Measurements from ENCODE around the gene EFCAB8. TPM values are rescaled to one million over a fixed set of nuclear protein-coding genes. Genes with fewer than 3 reads are reported as not detected.

The EFCAB8 gene
- total RNA-seq, 1 donor, result 1.3 TPM

DNA sequence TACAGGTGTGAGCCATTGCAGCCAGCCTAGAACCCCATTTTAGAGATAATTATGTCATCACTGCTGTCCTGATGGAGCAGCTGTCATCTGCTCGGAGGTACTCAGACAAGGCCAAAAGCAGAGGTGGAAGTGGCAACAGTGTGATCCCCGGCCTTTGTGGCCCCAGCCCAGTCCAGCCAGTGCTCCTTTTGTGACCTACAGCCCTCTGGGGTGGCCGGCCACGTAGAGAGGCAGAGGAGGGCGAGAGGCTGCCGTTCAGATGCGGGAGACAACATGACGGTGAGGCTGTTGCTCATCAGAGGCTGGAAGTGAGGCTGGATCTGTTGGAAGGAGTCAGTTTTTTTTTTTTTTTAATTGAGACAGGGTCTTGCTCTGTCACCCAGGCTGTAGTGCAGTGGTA is 32.8 kb downstream of the EFCAB8 start:
- TF ChIP-seq, protein P1, sequence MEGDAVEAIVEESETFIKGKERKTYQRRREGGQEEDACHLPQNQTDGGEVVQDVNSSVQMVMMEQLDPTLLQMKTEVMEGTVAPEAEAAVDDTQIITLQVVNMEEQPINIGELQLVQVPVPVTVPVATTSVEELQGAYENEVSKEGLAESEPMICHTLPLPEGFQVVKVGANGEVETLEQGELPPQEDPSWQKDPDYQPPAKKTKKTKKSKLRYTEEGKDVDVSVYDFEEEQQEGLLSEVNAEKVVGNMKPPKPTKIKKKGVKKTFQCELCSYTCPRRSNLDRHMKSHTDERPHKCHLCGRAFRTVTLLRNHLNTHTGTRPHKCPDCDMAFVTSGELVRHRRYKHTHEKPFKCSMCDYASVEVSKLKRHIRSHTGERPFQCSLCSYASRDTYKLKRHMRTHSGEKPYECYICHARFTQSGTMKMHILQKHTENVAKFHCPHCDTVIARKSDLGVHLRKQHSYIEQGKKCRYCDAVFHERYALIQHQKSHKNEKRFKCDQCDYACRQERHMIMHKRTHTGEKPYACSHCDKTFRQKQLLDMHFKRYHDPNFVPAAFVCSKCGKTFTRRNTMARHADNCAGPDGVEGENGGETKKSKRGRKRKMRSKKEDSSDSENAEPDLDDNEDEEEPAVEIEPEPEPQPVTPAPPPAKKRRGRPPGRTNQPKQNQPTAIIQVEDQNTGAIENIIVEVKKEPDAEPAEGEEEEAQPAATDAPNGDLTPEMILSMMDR (IDR thresholded peaks at IDR 0.05; ENCODE audit: insufficient read depth, low read depth, low read length), result no peak
- no peak for DNase-seq (ENCODE audit: low read depth)
- H3K4me3 ChIP-seq (ENCODE audit: low read depth, low read length), result no peak overlapping the region

DNA sequence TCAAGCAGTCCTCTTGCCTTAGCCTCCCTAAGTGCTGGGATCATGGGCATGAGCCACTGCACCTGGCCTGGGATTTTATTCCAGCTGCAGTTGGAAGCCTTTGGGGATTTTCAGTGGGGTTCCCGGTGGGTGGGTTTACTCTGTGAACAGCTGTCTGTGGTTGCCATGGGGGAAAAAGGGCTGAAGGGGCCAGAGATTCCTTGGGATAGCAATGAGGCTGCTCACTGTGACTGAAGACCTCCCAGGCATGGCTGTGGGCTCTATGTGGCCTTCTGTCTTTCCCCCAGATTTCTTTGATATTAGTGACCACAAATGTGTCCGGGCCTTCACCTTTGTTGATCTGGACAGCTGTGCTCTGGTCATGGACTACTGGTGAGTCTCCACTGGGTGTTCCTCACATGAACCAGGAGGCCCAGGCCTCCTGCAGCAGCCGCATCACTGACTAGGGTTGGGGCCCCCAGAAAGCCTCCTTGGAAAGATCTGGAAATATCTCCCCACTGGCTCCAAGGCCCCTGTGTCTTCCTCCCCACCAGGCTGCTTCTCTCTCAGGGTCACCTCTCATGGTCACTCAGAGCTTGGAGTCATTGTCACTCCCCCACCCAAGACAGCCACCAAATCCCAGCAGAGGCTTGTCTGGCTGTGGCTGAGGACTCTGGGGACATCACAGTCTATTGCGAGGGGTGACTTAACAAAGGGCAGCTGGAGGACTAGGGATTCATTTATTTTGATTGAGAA is 33.4 kb downstream of the EFCAB8 start:
- no peak for DNase-seq (ENCODE audit: low read depth)
- TF ChIP-seq, protein P1 (IDR thresholded peaks at IDR 0.05; ENCODE audit: insufficient read depth, low read depth, low read length), result no peak
- H3K4me3 ChIP-seq (ENCODE audit: low read depth, low read length), result no peak overlapping the region

DNA sequence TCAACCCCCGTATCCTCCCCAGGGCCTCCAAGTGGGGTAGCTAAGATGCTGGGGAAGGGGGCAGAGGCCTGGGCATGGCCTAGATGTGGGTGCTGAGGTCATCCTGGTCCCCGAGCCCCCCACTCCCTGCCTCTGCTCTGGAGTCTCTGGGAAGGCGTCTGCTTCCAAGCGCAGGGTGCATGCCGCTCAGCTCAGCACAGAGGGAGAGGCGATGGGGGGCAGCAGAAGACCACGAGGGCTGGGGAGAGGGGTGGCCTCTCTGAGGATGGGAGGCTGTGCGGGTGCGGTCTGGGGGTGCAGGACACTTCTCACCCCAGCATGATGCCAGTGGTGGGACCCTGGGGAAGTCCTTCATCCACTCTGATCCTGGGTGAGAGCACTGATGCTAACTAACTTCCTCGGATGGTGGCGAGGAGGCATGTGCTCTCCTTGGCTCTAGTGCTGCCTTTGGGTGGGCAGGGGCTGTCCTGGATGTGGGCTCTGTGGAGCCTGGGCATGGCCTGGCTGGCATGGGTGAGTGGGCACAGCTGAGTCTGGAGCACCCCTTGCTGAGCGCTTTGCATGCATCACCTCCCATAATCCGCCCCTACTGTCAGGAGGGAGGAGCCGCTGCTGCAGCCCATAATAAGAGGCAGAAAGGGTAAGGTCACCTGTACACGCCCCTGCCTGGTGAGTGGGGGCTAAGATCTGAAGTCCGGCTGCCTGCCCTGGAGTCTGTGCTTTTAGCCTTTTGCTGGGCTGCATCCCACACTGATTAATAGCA is 34.7 kb downstream of the EFCAB8 start:
- DNase-seq (ENCODE audit: low read depth), result no peak
- TF ChIP-seq, protein P1 (IDR thresholded peaks at IDR 0.05; ENCODE audit: insufficient read depth, low read depth, low read length), result no peak

DNA sequence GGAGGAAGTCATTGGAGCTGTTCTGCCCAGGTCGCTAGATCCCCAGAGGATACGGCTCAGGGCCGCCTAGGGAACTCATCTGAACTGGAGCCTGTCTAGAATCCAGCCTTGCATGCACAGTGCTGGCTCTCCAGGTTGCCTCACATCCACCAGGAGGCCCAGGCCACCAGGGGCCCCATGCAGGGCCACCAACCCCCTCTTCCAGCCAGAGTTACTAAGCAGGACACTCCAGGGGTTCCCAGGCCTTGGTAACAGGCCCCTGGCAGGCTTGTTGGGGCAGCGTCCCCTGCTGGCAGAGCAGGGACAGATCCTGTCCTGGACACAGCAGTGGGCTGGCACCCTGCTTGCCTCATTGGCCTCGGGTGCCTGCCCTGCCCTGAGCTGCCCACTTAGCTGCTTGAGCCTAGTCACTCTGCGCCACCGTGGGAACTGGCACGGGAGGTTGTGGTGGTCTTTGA is 35.3 kb downstream of the EFCAB8 start:
- H3K4me3 ChIP-seq (ENCODE audit: low read depth, low read length), result no peak overlapping the region
- DNase-seq (ENCODE audit: low read depth), result peak; percentile 20
- TF ChIP-seq, protein P1 (IDR thresholded peaks at IDR 0.05; ENCODE audit: insufficient read depth, low read depth, low read length), result peak; percentile 51

More for the DNA sequence above, 34.7 kb downstream of the EFCAB8 start:
- no peak overlapping the region for H3K4me3 ChIP-seq (ENCODE audit: low read depth, low read length)

DNA sequence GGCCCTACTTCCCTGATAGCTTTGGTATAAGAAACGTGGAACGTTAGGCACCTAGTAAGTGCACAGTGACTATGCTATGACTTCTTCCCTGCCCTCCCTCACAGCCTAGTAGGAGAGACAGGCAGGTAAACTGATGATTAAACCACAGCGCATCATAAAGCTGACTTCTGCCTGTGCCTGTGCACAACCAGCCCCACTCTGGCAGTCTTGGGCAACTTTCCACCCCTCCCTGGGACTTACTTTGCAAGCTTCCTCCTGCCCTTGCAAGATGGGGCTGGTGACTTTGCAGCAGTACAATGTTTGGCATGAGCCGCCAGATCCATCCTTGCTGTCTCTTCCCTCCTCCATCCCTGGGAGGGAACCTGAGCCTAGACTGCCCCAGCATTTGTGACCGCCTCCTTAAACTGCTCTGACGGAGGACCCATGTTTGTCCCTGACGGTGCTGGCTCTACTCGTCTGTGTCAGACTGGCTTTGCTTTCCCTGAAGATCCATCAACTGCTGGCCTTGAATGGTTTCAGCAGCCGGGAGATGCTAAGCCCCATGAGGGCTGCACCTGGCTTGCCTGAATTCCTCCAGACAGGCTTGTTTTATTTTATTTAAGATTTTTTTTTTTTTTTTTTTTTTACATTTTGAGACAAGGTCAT is 36.1 kb downstream of the EFCAB8 start:
- no peak overlapping the region for H3K4me3 ChIP-seq (ENCODE audit: low read depth, low read length)
- no peak for DNase-seq (ENCODE audit: low read depth)
- TF ChIP-seq, protein P1 (IDR thresholded peaks at IDR 0.05; ENCODE audit: insufficient read depth, low read depth, low read length), result no peak

DNA sequence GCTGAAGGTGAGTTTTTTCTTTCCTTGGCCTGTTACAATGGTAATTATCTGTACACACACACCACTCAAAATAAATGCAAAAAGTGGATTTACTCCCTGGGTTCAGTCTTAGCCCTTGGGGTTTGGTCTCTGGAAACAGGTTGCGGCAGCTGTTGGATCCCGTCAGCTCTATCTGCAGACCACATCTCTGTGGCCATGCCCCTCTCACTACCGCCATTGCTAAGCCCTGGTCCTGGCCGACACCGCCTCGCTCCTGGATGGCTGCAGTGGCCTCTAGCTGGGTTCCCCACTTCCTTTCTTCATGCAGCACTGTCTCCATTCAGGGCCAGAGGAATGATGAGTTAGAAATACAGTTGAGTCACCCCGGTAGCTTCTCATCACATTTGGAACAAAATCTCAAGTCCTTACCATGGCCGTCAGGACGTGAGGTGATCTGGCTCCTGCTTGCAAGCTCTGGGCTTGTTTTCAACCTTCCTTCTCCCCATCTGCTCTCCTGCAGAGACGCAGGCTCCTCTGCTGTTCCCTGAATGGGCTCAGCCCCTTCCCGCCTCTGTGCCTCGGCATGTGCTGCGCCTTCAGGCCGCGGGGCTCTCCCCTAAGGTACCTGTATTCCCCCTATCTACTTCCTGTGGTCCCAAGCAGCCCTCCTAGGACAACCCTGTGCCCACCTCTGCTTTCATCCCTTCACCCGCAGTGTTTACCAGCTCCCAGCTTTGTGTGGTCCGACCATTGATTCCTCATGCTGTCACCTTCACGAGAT is 38.0 kb downstream of the EFCAB8 start:
- DNase-seq (ENCODE audit: low read depth), result no peak
- TF ChIP-seq, protein P1 (IDR thresholded peaks at IDR 0.05; ENCODE audit: insufficient read depth, low read depth, low read length), result no peak
- H3K4me3 ChIP-seq (ENCODE audit: low read depth, low read length), result no peak overlapping the region

All from fibroblast of villous mesenchyme (primary cell).